ENCODE measurements around the gene RBBP9. TPM values are rescaled to one million over a fixed set of nuclear protein-coding genes. Genes with fewer than 3 reads are reported as not detected.

The RBBP9 gene
- total RNA-seq, 2 donors from 2014 or later, result 5.1 to 8.9 TPM

Small RNA genes within 50 kb of the gene (microRNA-seq; reads per million reads assigned to microRNA genes)
- gene MIR3192, result 0.20 to 1.1 reads per million in 2 donors

Other genes with a start within 250 kb of the RBBP9 start
- gene ZNF133, start 208.7 kb downstream of the RBBP9 start, total RNA-seq, result 1 to 10 TPM; 6.7 to 7.4 TPM
- gene DZANK1, start 30.2 kb downstream of the RBBP9 start, total RNA-seq, result 1 to 10 TPM in 1 of 2 donors, under 1 TPM in 1; 0.92 to 1.1 TPM
- 1 to 10 TPM; 6.1 to 6.5 TPM for gene POLR3F, start 29.8 kb downstream of the RBBP9 start, total RNA-seq
- gene SEC23B, start 10.7 kb upstream of the RBBP9 start, total RNA-seq, result 10 to 100 TPM; 20.7 to 24.3 TPM
- 10 to 100 TPM; 79.1 to 84.9 TPM for gene SMIM26, start 70.2 kb upstream of the RBBP9 start, total RNA-seq
- gene DTD1, start 90.8 kb upstream of the RBBP9 start, total RNA-seq, result 10 to 100 TPM; 12.1 to 18.9 TPM

Measured in left cardiac atrium (tissue), 2 donors.